ENCODE data around the gene PPDPF. TPM values are rescaled to one million over a fixed set of nuclear protein-coding genes. Genes with fewer than 3 reads are reported as not detected.

The PPDPF gene
- total and polyA plus RNA-seq, 12 donors, result 7.4 to 193 (median 81.3) TPM

- DNase-seq, result peak in 1 of 7 donors; percentile 65
- 49 to 67% (median 61%) methylated on average over 6 to 35 of the region's 35 CpGs for WGBS, 4 donors
- Histone ChIP-seq H3K27me3 (peaks cover 7% of the 10 kb centered on the region), H3K27ac (no peak overlapping the region), H3K9me3 (replicated peaks in 1 of 3) (no peaks in the 10 kb centered on the region), H3K4me1 (replicated peaks in 1 of 2) (peaks cover 0 to 7% of the 10 kb centered on the region in 2 donors), H3K4me3 (no peak overlapping the region), H3K36me3 (replicated peaks in 1 of 2) (no peaks in the 10 kb centered on the region)
- TF ChIP-seq POLR2A (IDR thresholded peaks at IDR 0.05), result no peak
- TF ChIP-seq, protein P1, sequence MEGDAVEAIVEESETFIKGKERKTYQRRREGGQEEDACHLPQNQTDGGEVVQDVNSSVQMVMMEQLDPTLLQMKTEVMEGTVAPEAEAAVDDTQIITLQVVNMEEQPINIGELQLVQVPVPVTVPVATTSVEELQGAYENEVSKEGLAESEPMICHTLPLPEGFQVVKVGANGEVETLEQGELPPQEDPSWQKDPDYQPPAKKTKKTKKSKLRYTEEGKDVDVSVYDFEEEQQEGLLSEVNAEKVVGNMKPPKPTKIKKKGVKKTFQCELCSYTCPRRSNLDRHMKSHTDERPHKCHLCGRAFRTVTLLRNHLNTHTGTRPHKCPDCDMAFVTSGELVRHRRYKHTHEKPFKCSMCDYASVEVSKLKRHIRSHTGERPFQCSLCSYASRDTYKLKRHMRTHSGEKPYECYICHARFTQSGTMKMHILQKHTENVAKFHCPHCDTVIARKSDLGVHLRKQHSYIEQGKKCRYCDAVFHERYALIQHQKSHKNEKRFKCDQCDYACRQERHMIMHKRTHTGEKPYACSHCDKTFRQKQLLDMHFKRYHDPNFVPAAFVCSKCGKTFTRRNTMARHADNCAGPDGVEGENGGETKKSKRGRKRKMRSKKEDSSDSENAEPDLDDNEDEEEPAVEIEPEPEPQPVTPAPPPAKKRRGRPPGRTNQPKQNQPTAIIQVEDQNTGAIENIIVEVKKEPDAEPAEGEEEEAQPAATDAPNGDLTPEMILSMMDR (IDR thresholded peaks at IDR 0.05), result no peak
- intact Hi-C loops (cut with DNase I), result loop anchor here (5.0 to 10.0 kb wide), 2 partner anchors 328 to 441 kb away; partner anchors contain the start of genes ABHD16B (in 1 of the 2), SAMD10 (in 1 of the 2) and TPD52L2 (in 1 of the 2)
Observed at GRCh38 chr20:63536241-63536977, 15.8 kb downstream of the PPDPF start.

DNA sequence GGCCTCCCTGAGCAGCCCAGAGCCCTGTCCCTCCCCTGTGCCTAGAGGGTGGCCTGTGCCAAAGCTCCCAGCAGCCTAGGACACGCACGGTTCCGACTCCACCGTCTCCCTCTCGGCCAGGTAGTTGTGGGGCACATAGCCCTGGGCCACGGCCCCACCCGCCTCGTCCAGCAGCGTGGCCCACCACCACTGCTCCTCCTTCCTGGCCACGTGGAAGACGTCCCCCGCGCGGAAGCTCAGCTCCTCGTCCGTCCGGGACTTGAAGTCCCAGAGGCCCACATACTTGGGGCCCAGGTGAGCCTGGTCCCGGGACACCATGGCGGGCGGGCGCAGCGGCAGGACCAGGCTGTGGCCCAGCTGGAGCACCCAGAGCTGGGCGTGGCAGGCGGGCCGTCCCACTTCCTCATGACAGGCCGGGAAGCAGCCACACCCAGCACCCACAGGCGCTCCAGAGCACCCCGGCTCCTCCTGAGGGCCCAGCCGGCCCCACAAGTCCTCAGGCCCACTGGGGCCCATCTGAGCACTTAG, 16.5 kb downstream of the PPDPF start, which contains the start of gene PTK6:
TSS of gene PTK6 (minus strand) at position 380 of the 528 bp plus-strand sequence. CDS start at position 318, 62 bp downstream.
- peaks cover 7% of the 10 kb centered on the region for H3K27me3 ChIP-seq
- DNase-seq, result peak in 2 of 7 donors; percentile 41 to 52
- peaks cover 0 to 7% of the 10 kb centered on the region in 2 donors for H3K4me1 ChIP-seq (replicated peaks in 1 of 2)
- no peaks in the 10 kb centered on the region for H3K36me3 ChIP-seq (replicated peaks in 1 of 2)
- TF ChIP-seq POLR2A (IDR thresholded peaks at IDR 0.05), result no peak
- TF ChIP-seq, protein P1 (IDR thresholded peaks at IDR 0.05), result no peak
- peak within 1 kb of the TSS in 2 of 5 donors; percentile 30 to 65 for H3K27ac ChIP-seq
- peak within 1 kb of the TSS in 1 of 4 donors; percentile 40 for H3K4me3 ChIP-seq
- H3K9me3 ChIP-seq (replicated peaks in 1 of 3), result no peaks in the 10 kb centered on the region
- intact Hi-C loops (cut with DNase I), result loop anchor here (5.0 to 10.0 kb wide), 2 partner anchors 328 to 440 kb away; partner anchors contain the start of genes ABHD16B (in 1 of the 2), SAMD10 (in 1 of the 2) and TPD52L2 (in 1 of the 2)
- 73 to 84% (median 79%) methylated on average over 4 to 29 of the region's 29 CpGs for WGBS, 4 donors

DNA sequence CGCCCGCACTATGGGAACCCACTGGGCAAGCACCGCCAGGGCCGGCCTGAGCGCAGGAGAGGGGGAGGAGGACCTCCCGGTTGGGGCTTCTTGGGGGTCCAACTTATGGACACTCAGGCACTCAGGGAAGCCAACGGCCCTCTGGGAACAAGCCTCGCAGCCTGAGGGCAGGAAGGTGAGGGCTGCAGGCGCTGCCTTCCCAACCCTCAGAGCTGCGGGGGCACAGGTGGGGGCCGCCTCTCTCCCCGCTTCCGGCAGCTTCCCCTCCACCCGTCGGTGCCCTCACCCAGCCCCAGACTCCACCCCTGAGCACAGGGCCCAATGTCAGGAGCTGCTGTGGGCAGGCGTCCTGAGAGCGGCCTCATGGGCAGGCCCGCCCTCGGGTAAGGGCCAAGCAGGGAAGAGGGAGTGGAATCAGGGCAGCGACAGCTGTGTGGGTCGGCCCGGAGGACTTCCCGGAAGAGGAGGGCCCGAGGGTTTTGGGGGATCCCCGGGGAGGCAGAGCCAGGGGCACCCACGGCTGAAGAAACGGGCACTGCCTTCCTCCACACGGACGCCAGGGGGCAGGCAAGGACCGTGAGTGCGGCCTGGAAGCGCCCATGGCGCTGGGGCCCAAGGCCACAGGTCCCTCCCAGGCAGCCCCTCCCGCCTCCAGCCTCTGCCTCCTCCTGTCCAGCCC, 17.1 kb downstream of the PPDPF start:
- no peaks in the 10 kb centered on the region for H3K36me3 ChIP-seq (replicated peaks in 1 of 2)
- H3K9me3 ChIP-seq (replicated peaks in 1 of 3), result no peaks in the 10 kb centered on the region
- intact Hi-C loops (cut with DNase I), result loop anchor here (2.0 to 10.0 kb wide), 3 partner anchors 327 to 440 kb away; partner anchors contain the start of genes ABHD16B (in 1 of the 2), SAMD10 (in 1 of the 2) and TPD52L2 (in 1 of the 2)
- 0 to 47% (median 17%) methylated on average over 6 to 34 of the region's 34 CpGs for WGBS, 4 donors
- H3K4me1 ChIP-seq (replicated peaks in 1 of 2), result peaks cover 0 to 7% of the 10 kb centered on the region in 2 donors
- DNase-seq, result peak; percentile 78 to 92 (median 84)
- peak overlapping the region in 1 of 4 donors; percentile 40 for H3K4me3 ChIP-seq
- H3K27me3 ChIP-seq, result peaks cover 7% of the 10 kb centered on the region
- H3K27ac ChIP-seq, result peak overlapping the region in 2 of 5 donors; percentile 30 to 65
- TF ChIP-seq, protein P1 (IDR thresholded peaks at IDR 0.05), result peak; percentile 90 to 99 (median 96)
- no peak for TF ChIP-seq POLR2A (IDR thresholded peaks at IDR 0.05)
